Smooth muscle cell (in vitro differentiated cells): ENCODE measurements around the gene RPS15. TPM values are rescaled to one million over a fixed set of nuclear protein-coding genes. Genes with fewer than 3 reads are reported as not detected.

Experiments used
- DNase-seq: peaks from one replicate; lab custom pipeline; 2025; ENCODE audit not compliant: unreplicated experiment; lab: John Stamatoyannopoulos, UW
- H2AFZ ChIP-seq: fragments of 200-600 bp; sonication (generic); 2 replicates; pipeline ENCODE4 v1.6.0; 2016; ENCODE audit warnings: antibody characterized with exemption, low read depth, mild to moderate bottlenecking
- H3F3A ChIP-seq: fragments of 200-600 bp; sonication (generic); 2 replicates; pipeline ENCODE4 v1.6.0; 2017; ENCODE audit warnings: antibody characterized with exemption, low read depth
- H3K27ac ChIP-seq: fragments of 200-600 bp; sonication (generic); 2 replicates; pipeline ENCODE4 v1.5.1; 2016; ENCODE audit warnings: low read depth, mild to moderate bottlenecking
- H3K27me3 ChIP-seq: fragments of 200-600 bp; sonication (generic); 2 replicates; pipeline ENCODE4 v1.6.1; 2016; ENCODE audit warnings: low read depth, mild to moderate bottlenecking
- H3K36me3 ChIP-seq: fragments of 200-600 bp; sonication (generic); 2 replicates; pipeline ENCODE4 v1.5.1; 2016; ENCODE audit warnings: low read depth
- H3K4me1 ChIP-seq: fragments of 200-600 bp; sonication (generic); 2 replicates; pipeline ENCODE4 v1.5.1; 2016; ENCODE audit warnings: low read depth
- H3K4me2 ChIP-seq: fragments of 200-600 bp; sonication (generic); 2 replicates; pipeline ENCODE4 v1.6.0; 2016; ENCODE audit warnings: mild to moderate bottlenecking
- H3K4me3 ChIP-seq: fragments of 200-600 bp; sonication (generic); 2 replicates; pipeline ENCODE4 v1.5.1; 2016; ENCODE audit warnings: mild to moderate bottlenecking
- H3K79me2 ChIP-seq: fragments of 200-600 bp; sonication (generic); 2 replicates; pipeline ENCODE4 v1.6.0; 2016; ENCODE audit warnings: low read depth, mild to moderate bottlenecking
- H3K9ac ChIP-seq: fragments of 200-600 bp; sonication (generic); 2 replicates; pipeline ENCODE4 v1.6.0; 2016; ENCODE audit warnings: low read depth
- H3K9me3 ChIP-seq: fragments of 200-600 bp; sonication (generic); replicated peaks from 2 replicates; pipeline ENCODE4 v1.5.1; 2016; ENCODE audit warnings: low read depth
- H4K20me1 ChIP-seq: fragments of 200-600 bp; sonication (generic); 2 replicates; pipeline ENCODE4 v1.6.0; 2016; ENCODE audit warnings: low read depth
- WGBS: methylation state at CpG from one replicate; pipeline ENCODE4 v1.1.7; 2016; ENCODE audit warnings: low lambda C conversion rate; 5-methylcytosine and 5-hydroxymethylcytosine counted together
- polyA plus RNA-seq: library from polyadenylated mRNA; unstranded; fragments of >200 nt; fragmentation: Nextera tagmentation; extraction: Ambion mirVana; gene quantifications from 2 replicates; pipeline ENCODE4 v1.2.1, GENCODE V29; 2016
- total RNA-seq: library from RNA; depleted of rRNA; stranded (reverse); fragments of >200 nt; gene quantifications from 2 replicates; pipeline ENCODE4 v1.2.3, GENCODE V29; 2014
- TF ChIP-seq, protein P1 (sequence below): fragments of 200-600 bp; sonication (generic); IDR thresholded peaks from 2 replicates; pipeline ENCODE4 v1.5.1; 2017; ENCODE audit warnings: borderline replicate concordance, mild to moderate bottlenecking, antibody characterized with exemption; ENCODE audit not compliant: insufficient read depth, poor library complexity, severe bottlenecking

Gene RPS15
- total and polyA plus RNA-seq, 2 experiments from 2014 or later, result 1,180 to 2,744 TPM

DNA sequence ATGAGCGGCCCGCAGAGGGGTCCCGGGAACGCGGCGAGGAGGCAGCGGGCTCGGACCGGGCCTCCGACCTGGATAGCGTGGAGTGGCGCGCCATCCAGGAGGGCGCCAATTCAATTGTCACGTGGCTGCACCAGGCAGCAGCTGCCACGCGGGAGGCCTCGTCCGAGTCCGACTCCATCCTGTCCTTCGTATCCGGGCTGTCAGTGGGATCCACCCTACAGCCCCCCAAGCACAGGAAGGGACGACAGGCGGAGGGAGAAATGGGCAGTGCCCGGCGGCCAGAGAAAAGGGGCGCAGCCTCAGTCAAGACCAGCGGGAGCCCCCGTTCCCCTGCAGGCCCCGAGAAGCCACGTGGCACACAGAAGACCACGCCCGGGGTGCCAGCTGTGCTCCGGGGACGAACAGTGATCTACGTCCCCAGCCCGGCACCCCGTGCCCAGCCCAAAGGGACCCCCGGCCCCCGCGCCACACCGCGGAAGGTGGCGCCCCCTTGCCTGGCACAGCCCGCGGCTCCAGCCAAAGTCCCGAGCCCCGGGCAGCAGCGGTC, 30.2 kb downstream of the RPS15 start:
- peak overlapping the region; percentile 74 for H3K4me2 ChIP-seq
- H3K27ac ChIP-seq, result no peak overlapping the region
- no peak for DNase-seq
- 38% methylated on average over 36 of the region's 49 CpGs for WGBS
- peaks cover 31% of the 10 kb centered on the region for H3K4me1 ChIP-seq
- H3K27me3 ChIP-seq, result peaks cover 83% of the 10 kb centered on the region
- no peaks in the 10 kb centered on the region for H3K36me3 ChIP-seq
- H4K20me1 ChIP-seq, result peaks cover 95% of the 10 kb centered on the region
- no peak overlapping the region for H3K4me3 ChIP-seq
- TF ChIP-seq, protein P1, sequence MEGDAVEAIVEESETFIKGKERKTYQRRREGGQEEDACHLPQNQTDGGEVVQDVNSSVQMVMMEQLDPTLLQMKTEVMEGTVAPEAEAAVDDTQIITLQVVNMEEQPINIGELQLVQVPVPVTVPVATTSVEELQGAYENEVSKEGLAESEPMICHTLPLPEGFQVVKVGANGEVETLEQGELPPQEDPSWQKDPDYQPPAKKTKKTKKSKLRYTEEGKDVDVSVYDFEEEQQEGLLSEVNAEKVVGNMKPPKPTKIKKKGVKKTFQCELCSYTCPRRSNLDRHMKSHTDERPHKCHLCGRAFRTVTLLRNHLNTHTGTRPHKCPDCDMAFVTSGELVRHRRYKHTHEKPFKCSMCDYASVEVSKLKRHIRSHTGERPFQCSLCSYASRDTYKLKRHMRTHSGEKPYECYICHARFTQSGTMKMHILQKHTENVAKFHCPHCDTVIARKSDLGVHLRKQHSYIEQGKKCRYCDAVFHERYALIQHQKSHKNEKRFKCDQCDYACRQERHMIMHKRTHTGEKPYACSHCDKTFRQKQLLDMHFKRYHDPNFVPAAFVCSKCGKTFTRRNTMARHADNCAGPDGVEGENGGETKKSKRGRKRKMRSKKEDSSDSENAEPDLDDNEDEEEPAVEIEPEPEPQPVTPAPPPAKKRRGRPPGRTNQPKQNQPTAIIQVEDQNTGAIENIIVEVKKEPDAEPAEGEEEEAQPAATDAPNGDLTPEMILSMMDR, result no peak
- no peak overlapping the region for H3K9ac ChIP-seq
- H2AFZ ChIP-seq, result no peak overlapping the region
- H3K9me3 ChIP-seq, result no peaks in the 10 kb centered on the region
- no peaks in the 10 kb centered on the region for H3F3A ChIP-seq
- H3K79me2 ChIP-seq, result no peaks in the 10 kb centered on the region

DNA sequence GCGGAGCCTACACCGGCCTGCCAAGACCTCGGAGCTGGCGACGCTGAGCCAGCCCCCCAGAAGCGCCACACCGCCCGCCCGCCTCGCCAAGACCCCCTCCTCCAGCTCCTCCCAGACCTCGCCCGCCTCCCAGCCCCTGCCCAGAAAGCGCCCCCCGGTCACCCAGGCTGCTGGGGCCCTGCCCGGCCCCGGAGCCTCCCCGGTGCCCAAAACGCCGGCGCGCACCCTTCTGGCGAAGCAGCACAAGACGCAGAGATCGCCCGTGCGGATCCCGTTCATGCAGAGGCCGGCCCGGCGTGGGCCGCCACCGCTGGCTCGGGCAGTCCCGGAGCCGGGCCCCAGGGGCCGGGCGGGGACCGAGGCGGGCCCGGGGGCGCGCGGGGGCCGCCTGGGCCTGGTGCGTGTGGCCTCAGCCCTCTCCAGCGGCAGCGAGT, 30.6 kb downstream of the RPS15 start:
- H3K27me3 ChIP-seq, result peaks cover 88% of the 10 kb centered on the region
- no peak for DNase-seq
- no peak overlapping the region for H3K27ac ChIP-seq
- 1% methylated on average over 12 of the region's 47 CpGs for WGBS
- H3K36me3 ChIP-seq, result no peaks in the 10 kb centered on the region
- no peaks in the 10 kb centered on the region for H3K9me3 ChIP-seq
- peak overlapping the region; percentile 74 for H3K4me2 ChIP-seq
- no peak overlapping the region for H2AFZ ChIP-seq
- no peak overlapping the region for H3K9ac ChIP-seq
- no peaks in the 10 kb centered on the region for H3F3A ChIP-seq
- peaks cover 97% of the 10 kb centered on the region for H4K20me1 ChIP-seq
- TF ChIP-seq, protein P1, result no peak
- H3K4me1 ChIP-seq, result peaks cover 31% of the 10 kb centered on the region
- H3K79me2 ChIP-seq, result no peaks in the 10 kb centered on the region
- H3K4me3 ChIP-seq, result no peak overlapping the region

- Histone ChIP-seq H3K4me3 (peak overlapping the region; percentile 40), H3K79me2 (no peaks in the 10 kb centered on the region), H3K4me2 (peak overlapping the region; percentile 83), H3K36me3 (no peaks in the 10 kb centered on the region), H4K20me1 (peaks cover 97% of the 10 kb centered on the region), H3K27me3 (peaks cover 89% of the 10 kb centered on the region), H3K9me3 (no peaks in the 10 kb centered on the region), H3K4me1 (peaks cover 31% of the 10 kb centered on the region), H2AFZ (no peak overlapping the region), H3K9ac (no peak overlapping the region), H3F3A (no peaks in the 10 kb centered on the region), H3K27ac (no peak overlapping the region)
- no peak for DNase-seq
- TF ChIP-seq, protein P1, result no peak
- 8% methylated on average over 49 of the region's 117 CpGs for WGBS
These were observed 31.3 kb downstream of the RPS15 start for GRCh38 chr19:1469255-1470054.
